GM23338 (cell line): ENCODE measurements around the gene SH2D5. TPM values are rescaled to one million over a fixed set of nuclear protein-coding genes. Genes with fewer than 3 reads are reported as not detected.

Experiments
- ATAC-seq: fragments of 200-7000 bp; cut with Tn5 transposase; 3 replicates; pipeline ENCODE4 v1.9.1; 2020
- DNase-seq: peaks from one replicate; pipeline ENCODE4 v3.0.0-alpha.2; 2015; ENCODE audit warnings: low spot score
- H2AFZ ChIP-seq: fragments of 200-600 bp; sonication (generic); 2 replicates; pipeline ENCODE4 v1.8.0; 2016; ENCODE audit warnings: antibody characterized with exemption, mild to moderate bottlenecking, moderate library complexity
- H3F3A ChIP-seq: fragments of 200-600 bp; sonication (generic); replicated peaks from 2 replicates; pipeline ENCODE4 v1.8.0; 2017; ENCODE audit warnings: antibody characterized with exemption, mixed run types, low read depth
- H3K27ac ChIP-seq: fragments of 200-600 bp; sonication (generic); 2 replicates; pipeline ENCODE4 v1.6.1; 2016; ENCODE audit warnings: low read depth
- H3K27me3 ChIP-seq: fragments of 200-600 bp; sonication (generic); 2 replicates; pipeline ENCODE4 v1.8.0; 2016; ENCODE audit warnings: mild to moderate bottlenecking, mixed run types, moderate library complexity; ENCODE audit not compliant: insufficient read depth
- H3K36me3 ChIP-seq: fragments of 200-600 bp; sonication (generic); 2 replicates; pipeline ENCODE4 v1.8.0; 2016; ENCODE audit warnings: mild to moderate bottlenecking; ENCODE audit not compliant: insufficient read depth
- H3K4me1 ChIP-seq: fragments of 200-600 bp; sonication (generic); 2 replicates; pipeline ENCODE4 v1.8.0; 2016; ENCODE audit warnings: mild to moderate bottlenecking, moderate library complexity; ENCODE audit not compliant: insufficient read depth
- H3K4me2 ChIP-seq: fragments of 200-600 bp; sonication (generic); 2 replicates; pipeline ENCODE4 v1.7.1; 2017; ENCODE audit warnings: mixed run types
- H3K4me3 ChIP-seq: fragments of 200-600 bp; sonication (generic); 2 replicates; pipeline ENCODE4 v1.6.1; 2016; ENCODE audit warnings: mixed run types
- H3K79me2 ChIP-seq: fragments of 200-600 bp; sonication (generic); replicated peaks from 2 replicates; pipeline ENCODE4 v1.8.0; 2017; ENCODE audit warnings: mild to moderate bottlenecking; ENCODE audit not compliant: insufficient read depth
- H3K9me2 ChIP-seq: fragments of 200-600 bp; sonication (generic); 2 replicates; pipeline ENCODE4 v1.8.0; 2017; ENCODE audit not compliant: insufficient read depth
- H4K20me1 ChIP-seq: fragments of 200-600 bp; sonication (generic); replicated peaks from 2 replicates; pipeline ENCODE4 v1.8.0; 2017; ENCODE audit warnings: mild to moderate bottlenecking; ENCODE audit not compliant: insufficient read depth
- H3K27ac Mint-ChIP-seq: 2 replicates; pipeline ENCODE4 v1.8.0; 2020; ENCODE audit warnings: inconsistent platforms, mild to moderate bottlenecking, moderate library complexity, mixed read lengths
- H3K27me3 Mint-ChIP-seq: 3 replicates; pipeline ENCODE4 v1.8.0; 2022; ENCODE audit warnings: low read depth, mild to moderate bottlenecking, moderate library complexity, mixed read lengths, inconsistent platforms; ENCODE audit not compliant: insufficient read depth, poor library complexity
- H3K36me3 Mint-ChIP-seq: 3 replicates; pipeline ENCODE4 v1.8.0; 2021; ENCODE audit warnings: low read depth, mild to moderate bottlenecking, inconsistent platforms, moderate library complexity, mixed read lengths
- H3K4me1 Mint-ChIP-seq: 3 replicates; pipeline ENCODE4 v1.8.0; 2020; ENCODE audit warnings: mild to moderate bottlenecking, inconsistent platforms, mixed read lengths
- H3K4me3 Mint-ChIP-seq: 3 replicates; pipeline ENCODE4 v1.8.0; 2021; ENCODE audit warnings: moderate library complexity, mild to moderate bottlenecking, inconsistent platforms, mixed read lengths
- H3K9me3 Mint-ChIP-seq: 3 replicates; pipeline ENCODE4 v1.8.0; 2020; ENCODE audit warnings: moderate library complexity, mild to moderate bottlenecking, inconsistent platforms, mixed read lengths
- CREB1 ChIP-seq: fragments of 250-450 bp; sonication (Bioruptor Pico); IDR thresholded peaks from 2 replicates; pipeline ENCODE4 v1.5.0; 2020; ENCODE audit warnings: low read depth, mild to moderate bottlenecking, moderate library complexity
- CTCF ChIP-seq, 2 experiments: fragments of 200-600 bp in 1 of 2; sonication (generic) in 1 of 2; conservative IDR thresholded peaks; 2 replicates each; pipeline versions ENCODE4 v1.5.1 to v1.6.1; 2016 to 2017; ENCODE audit warnings: antibody characterized with exemption in 2 of 2, low read depth in 2 of 2, mild to moderate bottlenecking in 2 of 2, moderate library complexity in 1 of 2
- EZH2 ChIP-seq: fragments of 200-600 bp; sonication (generic); IDR thresholded peaks from one replicate; pipeline ENCODE4 v1.8.0; 2017; ENCODE audit warnings: antibody characterized with exemption, mild to moderate bottlenecking, low read depth; ENCODE audit not compliant: unreplicated experiment
- EZH2phosphoT487 ChIP-seq: fragments of 200-600 bp; sonication (generic); IDR thresholded peaks from one replicate; pipeline ENCODE4 v1.8.1; 2018; ENCODE audit warnings: antibody characterized with exemption; ENCODE audit not compliant: unreplicated experiment
- JUNB ChIP-seq: IDR thresholded peaks from one replicate; pipeline ENCODE4 v1.6.1; 2016; ENCODE audit warnings: antibody characterized with exemption; ENCODE audit not compliant: unreplicated experiment
- NANOG ChIP-seq: IDR thresholded peaks from 2 replicates; pipeline ENCODE4 v1.6.1; 2016; ENCODE audit warnings: antibody characterized with exemption, borderline replicate concordance
- POLR2AphosphoS5 ChIP-seq: IDR thresholded peaks from 2 replicates; pipeline ENCODE4 v1.6.1; 2016; ENCODE audit warnings: antibody characterized with exemption, low read depth
- REST ChIP-seq: IDR thresholded peaks from one replicate; pipeline ENCODE4 v1.6.1; 2018; ENCODE audit warnings: antibody characterized with exemption; ENCODE audit not compliant: unreplicated experiment
- STAT1 ChIP-seq: IDR thresholded peaks from one replicate; pipeline ENCODE4 v1.6.1; 2016; ENCODE audit warnings: antibody characterized with exemption; ENCODE audit not compliant: unreplicated experiment
- ZNF114 ChIP-seq: fragments of 250-450 bp; sonication (Bioruptor Pico); IDR thresholded peaks from 2 replicates; pipeline ENCODE4 v1.5.0; 2020; ENCODE audit warnings: mild to moderate bottlenecking, moderate library complexity
- ZNF331 ChIP-seq: fragments of 250-450 bp; sonication (Bioruptor Pico); IDR thresholded peaks from 2 replicates; pipeline ENCODE4 v1.5.0; 2020; ENCODE audit warnings: low read depth, mild to moderate bottlenecking, moderate library complexity
- ZNF462 ChIP-seq: fragments of 250-450 bp; sonication (Bioruptor Pico); IDR thresholded peaks from 2 replicates; pipeline ENCODE4 v1.5.0; 2020; ENCODE audit warnings: mild to moderate bottlenecking, moderate library complexity
- polyA plus RNA-seq: library from polyadenylated mRNA; unstranded; fragments of >200 nt; fragmentation: Nextera tagmentation; extraction: Ambion mirVana; gene quantifications from 2 replicates; pipeline ENCODE4 v1.2.1, GENCODE V29; 2016
- total RNA-seq: library from RNA; depleted of rRNA; stranded (reverse); fragments of >200 nt; shearing (Covaris generic); gene quantifications from 2 replicates; pipeline ENCODE4 v1.2.3, GENCODE V29; 2014
- TF ChIP-seq, protein P1 (sequence below): IDR thresholded peaks from 2 replicates; pipeline ENCODE4 v1.6.1; 2016; ENCODE audit warnings: antibody characterized with exemption

The SH2D5 gene
- total and polyA plus RNA-seq, 2 experiments from 2014 or later = 5.0 to 24.8 TPM

DNA sequence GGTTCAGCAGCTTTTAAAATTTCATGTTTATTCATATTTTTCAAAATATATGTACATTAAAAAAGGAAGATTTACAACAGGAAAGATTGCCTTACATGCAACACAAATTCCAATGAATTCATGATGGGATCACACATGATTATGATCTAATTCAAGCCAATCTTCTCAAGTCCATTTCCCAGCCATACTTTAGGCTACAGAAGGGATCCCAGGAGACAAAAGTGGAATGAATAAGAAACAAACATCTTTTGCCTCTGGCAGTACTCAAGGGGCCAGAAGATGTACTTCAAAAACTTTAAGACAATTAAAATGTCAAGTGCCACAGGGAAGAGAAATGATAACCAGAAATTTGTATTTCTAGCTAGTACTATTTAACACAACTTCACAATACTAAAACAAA is 10.2 kb upstream of the SH2D5 start:
- H3K4me3 ChIP-seq = no peak overlapping the region
- H3K9me2 ChIP-seq = no peaks in the 10 kb centered on the region
- no peaks in the 10 kb centered on the region for H3K79me2 ChIP-seq
- no peak overlapping the region for H3K27ac ChIP-seq
- H3K4me1 ChIP-seq = no peaks in the 10 kb centered on the region
- no peaks in the 10 kb centered on the region for H3K27me3 ChIP-seq
- Mint-ChIP-seq H3K9me3 (no peaks in the 10 kb centered on the region), H3K27me3 (peaks cover 2% of the 10 kb centered on the region), H3K36me3 (peaks cover 53% of the 10 kb centered on the region), H3K27ac (no peak overlapping the region), H3K4me3 (no peak overlapping the region), H3K4me1 (no peaks in the 10 kb centered on the region)
- no peak overlapping the region for H3K4me2 ChIP-seq
- H3K36me3 ChIP-seq = peaks cover 53% of the 10 kb centered on the region
- H3F3A ChIP-seq = no peaks in the 10 kb centered on the region
- H4K20me1 ChIP-seq = peaks cover 3% of the 10 kb centered on the region; the same call in 1 of the 2 replicates
- DNase-seq (no peak), ATAC-seq (no peak)
- H2AFZ ChIP-seq = no peak overlapping the region
- TF ChIP-seq REST = no peak
- TF ChIP-seq NANOG = no peak
- no peak for TF ChIP-seq ZNF462 (CRISPR knock-in tag)
- TF ChIP-seq, protein P1, sequence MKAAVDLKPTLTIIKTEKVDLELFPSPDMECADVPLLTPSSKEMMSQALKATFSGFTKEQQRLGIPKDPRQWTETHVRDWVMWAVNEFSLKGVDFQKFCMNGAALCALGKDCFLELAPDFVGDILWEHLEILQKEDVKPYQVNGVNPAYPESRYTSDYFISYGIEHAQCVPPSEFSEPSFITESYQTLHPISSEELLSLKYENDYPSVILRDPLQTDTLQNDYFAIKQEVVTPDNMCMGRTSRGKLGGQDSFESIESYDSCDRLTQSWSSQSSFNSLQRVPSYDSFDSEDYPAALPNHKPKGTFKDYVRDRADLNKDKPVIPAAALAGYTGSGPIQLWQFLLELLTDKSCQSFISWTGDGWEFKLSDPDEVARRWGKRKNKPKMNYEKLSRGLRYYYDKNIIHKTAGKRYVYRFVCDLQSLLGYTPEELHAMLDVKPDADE = no peak
- TF ChIP-seq POLR2AphosphoS5 = no peak
- TF ChIP-seq ZNF331 = no peak
- TF ChIP-seq EZH2 = no peak
- TF ChIP-seq CTCF (conservative IDR thresholded peaks at IDR 0.05; ENCODE audit: low read depth in 2 of 2) = no peak
- TF ChIP-seq STAT1 = no peak
- no peak for TF ChIP-seq ZNF114
- no peak for TF ChIP-seq CREB1
- no peak for TF ChIP-seq JUNB
- no peak for TF ChIP-seq EZH2phosphoT487
